Stimulated activated CD8-positive, alpha-beta memory T cell treated with anti-CD3 and anti-CD28 coated beads, Interleukin-15, amount 100 ng/mL, for 24 hours (primary cell): Measurements from ENCODE around the gene BACH2.
"Not testable (repeated sequence)": the region's sequence is repeated elsewhere in the genome, so short reads cannot be mapped to it uniquely, and the experiment has no call there.

ENCODE experiments used
- DNase-seq: peaks from one replicate; pipeline ENCODE4 v3.0.0-alpha.2; 2020; ENCODE audit warnings: low read depth

The BACH2 gene

DNA sequence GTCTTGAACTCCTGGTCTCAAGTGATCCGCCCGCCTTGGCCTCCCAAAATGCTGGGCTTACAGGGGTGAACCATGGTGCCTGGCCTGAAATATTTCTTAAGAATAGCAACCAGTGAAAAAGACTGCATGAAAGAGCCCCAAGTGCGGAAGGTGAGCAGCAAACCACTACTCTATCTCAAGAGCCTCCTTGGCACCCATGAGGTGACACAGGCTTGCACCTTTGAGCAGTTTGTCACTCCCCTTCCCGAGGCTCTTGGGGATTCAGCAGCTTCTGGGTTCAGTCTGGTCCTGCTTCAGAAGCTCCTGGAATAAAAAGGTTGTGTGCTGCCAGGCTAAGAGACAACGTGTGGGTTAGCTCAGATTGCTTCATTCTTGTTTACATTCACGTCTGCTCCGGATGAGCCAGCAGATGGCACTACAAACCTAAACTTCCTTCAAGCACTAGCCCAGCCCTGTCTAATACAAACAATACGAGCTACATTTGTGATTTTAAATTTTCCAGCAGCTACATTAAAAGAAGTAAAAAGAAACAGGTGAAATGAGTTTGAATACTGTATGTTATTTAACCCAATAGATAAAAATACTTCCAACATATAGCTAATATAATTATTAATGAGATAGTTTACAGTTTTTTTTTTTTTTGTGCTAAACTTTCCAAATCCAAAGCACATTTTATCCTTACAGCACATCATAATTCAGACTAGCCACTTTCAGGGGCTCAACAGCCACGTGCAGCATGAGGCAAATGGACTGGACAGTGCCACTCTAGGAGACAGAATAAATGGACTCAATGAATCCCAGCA is 356.2 kb downstream of the BACH2 start:
- DNase-seq, result no peak

DNA sequence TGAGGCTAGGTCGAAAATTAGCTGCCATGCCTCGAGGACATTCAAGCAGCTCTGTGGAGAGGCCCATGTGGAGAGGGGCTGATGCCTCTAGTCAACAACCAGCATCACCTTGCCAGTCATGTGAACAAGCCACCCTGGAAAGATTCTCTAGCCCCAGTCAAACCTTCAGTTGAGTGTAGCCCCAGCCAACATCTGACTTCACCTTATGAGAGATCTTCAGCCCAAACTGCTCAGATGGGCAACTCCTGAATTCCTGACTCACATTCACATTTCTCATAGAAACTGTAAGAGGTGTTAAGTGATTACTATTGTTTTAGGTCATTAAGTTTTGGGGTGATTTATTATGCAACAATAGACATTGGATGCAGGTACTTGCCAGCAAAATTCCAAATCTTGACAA is 357.5 kb downstream of the BACH2 start:
- DNase-seq, result no peak

DNA sequence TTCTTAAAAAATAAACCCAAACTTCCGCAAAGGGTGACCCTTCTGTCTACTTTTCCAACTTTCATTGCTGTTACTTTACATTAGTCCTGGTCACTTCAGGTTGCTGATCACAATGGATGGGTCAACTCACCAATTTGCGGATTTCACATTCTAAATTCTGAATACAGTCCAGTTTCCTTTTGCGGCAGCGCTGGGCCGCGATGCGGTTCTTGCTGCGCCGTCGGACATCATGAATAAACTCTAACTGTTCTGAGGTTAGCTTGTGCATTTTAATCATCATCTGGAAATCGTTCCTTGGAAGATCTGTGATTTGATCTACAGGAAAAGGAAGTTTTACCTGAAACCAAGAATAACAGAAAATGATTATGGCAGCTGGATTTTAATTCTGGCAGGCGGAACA is 358.6 kb downstream of the BACH2 start:
- DNase-seq, result no peak

DNA sequence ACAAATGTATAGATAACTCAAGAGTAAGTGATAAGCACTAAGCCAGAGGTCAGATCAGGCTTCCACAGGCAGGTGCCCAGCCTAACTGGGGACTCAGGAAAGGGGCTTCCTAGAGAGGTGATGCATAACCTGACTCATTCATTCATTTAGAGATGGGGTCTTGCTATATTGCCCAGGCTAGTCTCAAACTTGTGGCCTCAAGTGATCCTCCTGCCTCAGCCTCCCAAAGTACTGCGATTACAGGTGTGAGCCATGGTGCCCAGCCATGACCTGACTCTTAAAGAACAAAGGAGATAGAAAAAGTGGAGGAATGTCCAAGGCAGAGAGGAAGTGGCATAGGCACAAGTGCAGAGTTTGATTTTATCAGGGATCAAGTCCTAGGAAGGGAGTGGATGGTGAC is 360.5 kb downstream of the BACH2 start:
- DNase-seq, result no peak

DNA sequence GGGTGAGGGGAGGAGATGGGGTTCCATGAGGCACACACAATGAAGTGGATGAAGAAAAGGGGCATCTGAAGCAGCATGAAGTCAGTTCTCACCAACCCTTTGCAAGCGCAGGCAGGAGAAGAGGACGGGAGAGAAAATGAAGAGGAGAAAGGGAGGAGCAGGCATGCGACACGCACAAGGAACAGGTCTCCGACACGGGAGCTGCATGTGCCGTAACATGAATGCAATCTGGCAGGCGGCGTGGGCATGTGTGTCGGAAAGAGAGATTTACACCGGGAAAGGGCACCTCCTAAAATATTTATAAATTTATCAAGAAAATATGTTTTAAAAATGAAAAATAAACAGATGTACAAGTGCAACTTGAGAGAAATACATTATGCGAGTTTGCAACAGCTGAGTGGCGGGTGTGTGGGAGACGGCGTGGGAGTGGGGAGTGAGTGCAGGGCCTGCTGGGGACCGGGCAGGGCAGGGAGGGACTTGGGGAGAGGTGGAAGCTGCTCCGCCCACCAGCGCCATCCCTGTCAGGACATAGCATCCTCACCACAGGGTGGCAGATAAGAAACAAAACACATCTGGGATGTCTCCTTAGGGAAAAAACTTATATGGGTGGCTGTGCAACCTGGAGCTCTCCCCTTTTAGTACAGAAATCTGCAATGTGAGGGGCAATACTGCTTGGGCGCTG is 361.8 kb downstream of the BACH2 start:
- no peak for DNase-seq

DNA sequence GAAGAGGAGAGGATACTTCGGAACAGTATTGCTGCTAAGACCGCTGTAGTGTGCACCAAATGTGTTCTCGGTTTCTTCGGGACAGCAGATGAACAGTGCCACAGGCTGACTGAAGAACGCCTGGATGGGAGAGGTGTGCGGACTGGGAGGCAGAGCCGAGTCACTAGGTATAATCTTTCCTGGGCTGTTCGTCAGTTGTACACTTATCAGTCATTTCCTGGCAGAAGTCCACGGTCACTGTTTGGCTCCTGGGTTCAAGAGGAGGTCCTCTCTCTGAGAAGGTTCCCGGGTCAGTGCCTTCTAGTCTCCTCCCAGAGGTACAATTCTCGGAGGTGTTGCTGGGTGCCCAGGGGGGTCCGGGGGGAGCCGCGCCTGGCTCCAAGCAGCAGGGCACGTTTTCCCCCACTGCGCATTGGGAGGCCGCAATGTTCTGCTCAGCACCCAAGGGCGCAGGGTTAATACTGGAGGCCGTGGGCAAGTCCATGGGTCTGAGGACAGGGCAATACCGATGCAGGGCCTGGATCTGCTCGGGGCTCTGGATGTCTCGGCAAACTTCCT is 364.3 kb downstream of the BACH2 start:
- no peak for DNase-seq

DNA sequence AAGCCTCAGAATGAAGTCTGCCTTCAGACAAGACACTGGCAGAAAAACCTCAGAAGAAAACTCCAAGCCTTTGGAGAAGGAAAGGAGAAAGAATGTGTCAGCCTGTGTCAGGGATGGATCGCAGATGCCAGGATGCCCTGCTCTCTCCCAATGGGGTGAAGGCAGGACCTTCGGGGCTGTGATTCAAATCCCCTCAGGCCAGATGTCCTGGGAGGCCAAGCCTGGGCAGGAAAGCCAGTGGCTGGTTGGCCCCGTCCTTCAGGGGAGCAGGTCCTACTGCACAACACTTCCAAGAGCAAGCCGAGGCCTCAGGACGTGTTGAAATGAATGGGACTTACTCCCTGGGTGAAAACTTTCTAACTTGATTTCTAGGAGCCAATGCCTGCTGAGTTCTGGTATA is 365.9 kb downstream of the BACH2 start:
- DNase-seq, result no peak

DNA sequence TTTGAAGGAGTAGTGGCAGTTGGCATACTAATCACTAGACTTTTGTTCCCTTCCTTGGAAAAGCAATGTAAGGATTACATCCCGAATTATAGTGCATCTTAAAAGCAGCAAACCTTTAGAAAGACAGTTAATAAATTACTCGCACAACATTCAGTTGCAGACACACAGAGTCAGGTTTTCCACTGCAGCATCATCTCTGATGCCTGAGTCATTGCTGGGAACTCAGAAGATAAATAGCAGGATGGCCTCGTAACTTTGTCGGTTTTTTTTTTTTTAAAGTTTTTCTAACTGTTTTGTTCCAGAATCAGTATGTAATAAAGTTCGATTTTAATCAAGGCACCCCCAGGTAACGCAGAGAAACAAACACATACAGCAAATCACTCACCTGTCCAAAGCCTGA is 368.0 kb downstream of the BACH2 start:
- no peak for DNase-seq

DNA sequence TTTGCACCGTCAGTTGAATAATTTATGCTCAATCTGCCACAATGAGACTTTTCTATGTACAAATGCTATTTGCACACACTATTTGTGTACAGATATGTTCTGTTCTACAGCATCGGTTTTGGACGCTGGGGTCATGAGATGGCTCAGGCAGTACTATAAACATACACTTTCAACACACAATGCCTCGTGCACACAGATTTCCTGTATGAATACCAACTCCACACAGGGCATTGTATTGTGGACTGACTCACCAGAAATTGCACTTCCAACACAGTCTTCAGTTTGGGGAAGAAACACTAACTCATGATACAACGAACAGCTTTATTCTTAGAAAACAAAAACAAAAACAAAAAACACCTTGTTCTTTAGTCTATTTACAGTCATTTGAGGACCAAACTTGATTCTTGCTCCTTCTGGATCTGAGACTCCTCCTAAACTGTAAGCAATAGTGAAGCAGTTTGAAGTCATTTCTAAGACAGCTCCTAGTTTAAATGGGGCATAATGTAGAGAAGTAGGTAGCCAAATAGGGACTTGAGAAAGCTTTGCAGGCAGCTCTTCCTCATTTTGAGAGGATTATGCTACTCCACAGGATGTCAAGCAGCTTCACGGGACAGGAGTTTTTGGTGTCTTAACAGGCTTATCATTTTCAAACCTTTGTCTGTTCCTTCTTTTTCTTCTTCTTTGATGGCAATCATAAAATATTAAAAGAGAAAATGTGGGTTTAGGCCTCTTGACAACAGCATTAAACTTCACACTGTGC is 368.7 kb downstream of the BACH2 start:
- DNase-seq, result no peak

DNA sequence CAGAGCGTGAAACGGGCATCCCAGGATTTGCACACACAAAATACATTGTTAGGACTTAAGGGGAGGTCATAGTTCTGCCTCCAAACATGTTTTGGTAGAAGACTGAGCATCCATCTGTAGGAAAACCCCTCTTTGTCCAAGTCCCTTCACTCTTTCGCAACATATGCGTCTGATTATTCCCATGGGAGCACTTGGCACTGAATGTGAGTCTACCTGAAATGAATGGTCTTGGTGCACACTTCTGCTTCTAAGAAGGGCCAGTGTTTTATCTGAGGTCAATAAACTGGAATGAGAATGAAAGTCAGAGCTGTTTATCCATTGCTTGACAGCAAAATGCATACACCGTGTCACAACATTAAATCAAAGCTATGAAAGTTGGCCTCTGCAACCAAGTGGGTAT is 369.4 kb downstream of the BACH2 start:
- no peak for DNase-seq

DNA sequence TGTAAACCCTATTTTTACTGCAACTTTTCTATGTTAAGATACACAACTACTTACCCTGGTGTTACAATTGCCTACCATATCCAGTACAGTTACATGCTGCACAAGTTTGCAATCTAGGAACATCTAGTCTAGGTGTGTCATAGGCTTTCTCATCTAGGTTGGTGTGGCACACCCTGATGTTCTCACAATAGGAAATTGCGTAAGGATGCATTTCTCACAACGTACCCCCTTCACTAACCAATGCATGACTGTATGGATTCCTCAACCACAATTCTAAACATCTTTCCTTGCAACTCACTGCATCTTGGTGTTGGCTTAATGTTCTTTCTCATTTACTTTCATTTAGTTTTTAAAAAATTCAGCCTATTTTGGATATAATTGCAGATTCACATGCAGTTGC is 370.8 kb downstream of the BACH2 start:
- DNase-seq, result no peak

DNA sequence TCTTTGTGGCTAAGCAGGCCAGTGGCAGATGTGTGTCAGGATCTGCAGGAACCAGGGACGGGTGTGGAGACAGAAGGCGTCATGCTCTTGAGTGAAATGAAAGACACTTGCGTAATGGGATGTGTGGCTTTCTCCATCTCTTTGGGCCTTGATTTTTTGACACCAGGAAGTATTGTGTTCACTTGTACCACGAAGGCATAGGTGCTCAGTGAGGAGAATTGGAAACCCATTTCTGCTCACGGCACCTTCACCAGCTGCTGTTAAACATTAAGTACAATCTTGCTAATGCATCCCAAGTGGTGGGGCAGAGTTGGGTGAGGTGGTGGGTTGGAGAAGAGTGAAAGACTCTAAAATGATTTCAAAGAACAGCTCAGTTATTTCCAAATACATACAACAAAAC is 372.4 kb downstream of the BACH2 start:
- no peak for DNase-seq

DNA sequence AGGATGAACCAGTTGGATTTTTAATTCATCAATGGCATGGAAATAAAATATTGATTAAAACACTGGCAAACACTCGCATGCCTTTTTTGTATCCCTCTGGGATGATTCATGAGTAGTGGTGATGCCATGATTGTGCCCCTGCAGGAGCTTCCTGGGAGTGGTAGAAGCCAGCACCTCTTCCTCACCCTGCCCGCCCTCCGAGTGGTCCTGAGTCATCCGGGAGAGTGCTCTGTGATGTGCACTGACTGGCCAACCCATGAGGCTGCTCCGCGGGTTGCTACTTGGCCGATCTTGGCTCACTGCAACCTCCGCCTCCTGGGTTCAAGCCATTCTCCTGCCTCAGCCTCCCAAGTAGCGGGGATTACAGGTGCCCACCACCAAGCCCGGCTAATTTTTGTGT is 375.0 kb downstream of the BACH2 start:
- DNase-seq, result no peak

DNA sequence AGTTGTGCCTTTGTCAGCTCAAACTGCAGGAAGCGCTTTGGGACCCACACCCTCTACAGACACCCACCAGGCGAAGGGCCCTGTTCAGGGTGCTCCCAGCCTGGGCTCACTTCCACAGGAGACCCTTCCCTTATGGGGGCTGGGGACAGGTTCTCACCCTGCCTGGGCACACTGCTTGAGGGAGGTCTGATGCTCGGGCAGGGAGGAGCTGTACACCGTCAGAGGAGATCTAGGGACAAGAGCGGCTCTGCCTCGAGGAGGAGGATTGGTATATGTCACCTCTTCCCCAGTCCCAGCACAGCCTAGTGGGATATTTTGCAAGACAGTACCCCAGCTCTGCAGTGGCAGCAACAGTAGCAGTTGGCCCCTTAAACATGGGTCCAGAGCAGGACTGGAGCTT is 375.4 kb downstream of the BACH2 start:
- DNase-seq, result no peak

DNA sequence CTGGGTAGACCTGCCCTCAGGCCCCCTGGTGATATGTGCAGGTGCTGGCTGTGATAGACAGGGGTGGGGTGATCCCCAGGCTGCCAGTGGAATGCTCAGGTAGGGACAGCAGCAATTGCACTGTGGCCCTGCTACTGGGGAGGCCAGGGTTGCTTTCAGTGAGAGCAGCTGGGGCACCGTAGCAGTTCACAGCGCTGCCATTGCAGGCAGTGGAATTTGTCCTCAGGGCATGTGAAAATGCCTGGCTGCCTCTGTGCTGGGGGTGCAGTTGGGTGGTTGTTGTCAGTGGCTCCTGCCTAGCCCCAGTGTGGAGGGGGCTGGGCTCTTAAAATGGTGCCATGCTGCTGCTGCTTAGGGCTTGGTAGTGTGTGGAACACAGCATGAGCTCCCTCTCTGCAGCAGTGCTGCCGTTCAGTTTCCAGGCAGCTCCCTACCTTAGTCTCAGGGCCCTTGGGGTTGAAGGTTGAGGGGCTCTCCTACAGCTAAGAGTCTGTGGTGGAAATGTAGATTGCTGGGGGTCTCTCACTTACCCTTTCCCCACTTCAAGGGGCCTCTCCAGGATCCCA is 378.8 kb downstream of the BACH2 start:
- DNase-seq, result no peak

DNA sequence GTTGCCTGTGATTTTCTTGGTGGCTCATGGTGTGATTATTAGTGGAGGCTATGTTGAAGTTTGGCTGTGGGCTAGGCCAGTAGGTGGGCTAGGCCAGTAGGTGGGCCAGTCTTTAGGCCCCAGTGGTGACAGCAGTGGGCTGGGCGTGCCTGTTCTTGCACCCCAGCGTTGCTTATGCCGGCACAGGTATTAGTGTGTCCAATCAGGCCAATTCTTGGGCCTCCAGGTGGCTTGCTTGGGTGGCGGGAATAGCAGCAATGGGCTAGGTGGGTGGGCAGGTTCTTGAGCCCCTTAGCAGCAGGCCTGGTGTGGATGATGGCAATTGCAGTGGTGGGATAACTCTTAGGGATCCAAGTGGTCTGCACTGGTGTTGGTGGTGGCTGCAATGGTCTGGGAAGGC is 379.4 kb downstream of the BACH2 start:
- DNase-seq, result no peak

DNA sequence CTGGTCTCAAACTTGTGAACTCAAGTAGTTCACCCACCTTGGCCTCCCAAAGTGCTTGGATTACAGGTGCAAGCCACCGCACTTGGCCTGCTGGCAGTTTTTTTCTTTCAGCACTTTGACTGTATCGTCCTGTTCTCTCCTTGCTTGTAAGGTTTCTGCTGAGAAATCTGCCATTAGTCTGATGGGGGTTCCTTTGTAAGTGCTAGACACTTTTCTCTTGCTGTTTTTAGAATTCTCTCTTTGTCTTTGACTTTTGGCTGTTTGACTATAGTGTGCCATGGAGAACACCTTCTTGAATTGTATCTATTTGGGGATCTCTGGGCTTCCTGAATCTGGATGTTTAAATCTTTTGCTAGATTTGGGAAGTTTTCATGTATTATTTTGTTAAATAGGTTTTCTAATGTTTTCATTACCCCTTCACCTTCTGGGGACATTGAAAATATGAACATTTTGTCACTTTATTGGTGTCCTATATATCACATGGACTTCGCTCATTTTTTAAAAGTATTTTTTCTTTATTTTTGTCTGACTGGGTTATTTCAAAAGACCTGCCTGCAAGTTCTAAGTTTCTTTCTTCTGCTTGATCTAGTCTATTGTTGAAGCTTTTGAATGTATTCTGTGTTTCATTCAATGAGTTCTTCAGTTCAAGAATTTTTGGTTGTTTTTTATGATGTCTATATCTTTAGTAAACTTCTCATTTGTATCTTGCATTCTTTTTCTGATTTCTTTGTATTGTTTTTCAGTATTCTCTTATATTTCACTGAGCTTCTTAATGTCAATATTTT is 380.3 kb downstream of the BACH2 start:
- no peak for DNase-seq

DNA sequence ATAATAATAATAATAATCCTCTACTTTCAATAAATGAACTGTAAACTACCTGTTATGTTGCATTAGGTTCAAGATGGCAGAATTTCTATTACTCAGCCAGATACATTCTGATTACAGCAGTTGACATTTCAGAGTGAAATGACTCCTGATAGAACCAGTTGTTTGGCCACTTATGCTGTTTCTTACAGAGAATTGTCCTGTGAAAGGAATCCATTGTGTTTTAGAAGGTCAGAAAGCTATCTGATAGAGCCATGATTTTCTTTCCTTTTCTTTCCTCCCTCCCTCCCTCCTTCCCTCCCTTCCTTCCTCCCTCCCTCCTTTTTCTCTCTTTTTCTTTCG is 385.8 kb downstream of the BACH2 start:
- no peak for DNase-seq

DNA sequence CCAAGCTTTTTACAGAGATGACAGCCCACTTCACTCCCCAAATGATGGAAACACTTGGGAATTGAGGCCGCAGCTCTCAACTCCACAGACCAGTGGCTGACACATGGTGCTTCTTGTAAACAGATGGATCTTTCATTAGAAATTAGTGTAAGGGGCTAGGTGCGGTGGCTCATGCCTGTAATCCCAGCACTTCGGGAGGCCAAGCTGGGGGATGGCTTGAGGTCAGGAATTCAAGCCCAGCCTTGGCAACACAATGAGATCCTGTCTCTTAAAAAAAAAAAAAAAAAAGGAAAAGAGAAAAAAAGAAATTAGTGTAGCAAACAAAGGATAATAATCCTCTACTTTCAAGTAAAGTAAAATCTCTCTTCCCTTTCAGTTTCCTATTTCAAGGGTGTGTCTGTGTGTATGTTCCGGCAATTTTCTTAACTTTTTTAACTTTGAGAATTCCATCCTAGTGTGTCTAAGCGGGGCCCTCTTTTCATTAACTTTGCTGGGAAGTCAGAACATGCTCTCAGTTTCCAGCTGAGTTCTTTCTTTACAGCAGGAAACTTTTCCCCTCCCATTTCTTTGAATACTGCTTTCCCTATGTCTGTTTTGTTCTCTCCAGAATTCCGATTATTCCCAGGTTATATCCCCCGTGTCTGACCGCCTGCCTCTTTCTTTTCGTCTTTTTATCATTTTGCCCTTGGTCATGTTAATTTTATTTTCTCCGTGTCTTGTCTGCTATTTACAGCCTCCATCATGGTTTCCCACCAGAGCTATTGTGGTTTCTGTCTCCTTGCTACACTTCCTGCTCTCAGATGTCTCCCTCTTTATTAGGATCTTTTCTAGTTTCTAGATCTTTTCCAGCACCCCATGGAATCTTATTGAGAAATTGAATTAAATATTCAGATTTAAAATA is 386.4 kb downstream of the BACH2 start:
- DNase-seq, result not testable (repeated sequence)

DNA sequence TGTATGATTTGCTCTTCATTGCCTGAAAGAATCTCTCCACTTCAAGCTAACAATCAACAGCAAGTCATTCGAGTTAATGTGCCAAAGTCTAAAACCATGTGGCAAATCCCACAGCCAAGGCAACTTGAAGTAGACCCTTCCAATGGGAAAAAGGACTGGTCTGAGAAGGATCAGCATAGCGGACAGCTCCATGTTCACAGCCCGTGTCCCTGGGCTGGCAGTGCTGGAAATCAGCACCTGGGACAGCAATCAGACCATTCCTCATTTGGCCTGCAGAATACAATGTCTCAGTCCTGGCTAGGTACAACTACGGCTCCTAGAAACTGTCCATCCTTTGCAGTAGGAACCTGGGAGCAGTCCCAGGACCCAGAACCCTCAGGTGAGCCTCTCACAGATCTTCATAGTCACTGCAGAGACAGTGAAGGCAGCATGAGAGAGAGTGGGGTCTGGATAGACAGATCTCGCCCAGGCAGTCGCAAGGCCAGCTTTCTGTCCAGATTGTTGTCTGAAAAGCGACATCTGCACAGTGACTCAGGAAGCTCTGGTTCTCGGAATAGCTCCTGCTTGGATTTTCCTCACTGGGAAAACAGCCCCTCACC is 401.3 kb downstream of the BACH2 start:
- no peak for DNase-seq
